Sigmoid colon (tissue), 4 donors: ENCODE results near the gene ZNF543.

ENCODE experiments used
- EP300 ChIP-seq, 4 donors: sonication (generic); formaldehyde crosslinking; IDR thresholded peaks; one replicate each; pipeline ENCODE4 v1.6.1; 2017; ENCODE audit warnings: antibody characterized with exemption in 4 of 4
- POLR2A ChIP-seq, 2 donors: fragments of 450-650 bp; IDR thresholded peaks; one replicate each; pipeline ENCODE4 v1.6.1; 2016; ENCODE audit warnings: antibody characterized with exemption in 2 of 2, mild to moderate bottlenecking in 2 of 2, moderate library complexity in 2 of 2
- POLR2AphosphoS5 ChIP-seq, 4 donors: sonication (generic); formaldehyde crosslinking; IDR thresholded peaks; one replicate each; pipeline ENCODE4 v1.6.1; 2017; ENCODE audit warnings: antibody characterized with exemption in 4 of 4
- TF ChIP-seq, protein P1 (sequence below), 4 experiments: fragments of 450-650 bp in 3 of 4; fragments of 200-600 bp in 1 of 4; IDR thresholded peaks; one replicate each; pipeline ENCODE4 v1.5.1; 2016 to 2019; ENCODE audit warnings: antibody characterized with exemption in 4 of 4, mild to moderate bottlenecking in 3 of 4, moderate library complexity in 2 of 4

DNA sequence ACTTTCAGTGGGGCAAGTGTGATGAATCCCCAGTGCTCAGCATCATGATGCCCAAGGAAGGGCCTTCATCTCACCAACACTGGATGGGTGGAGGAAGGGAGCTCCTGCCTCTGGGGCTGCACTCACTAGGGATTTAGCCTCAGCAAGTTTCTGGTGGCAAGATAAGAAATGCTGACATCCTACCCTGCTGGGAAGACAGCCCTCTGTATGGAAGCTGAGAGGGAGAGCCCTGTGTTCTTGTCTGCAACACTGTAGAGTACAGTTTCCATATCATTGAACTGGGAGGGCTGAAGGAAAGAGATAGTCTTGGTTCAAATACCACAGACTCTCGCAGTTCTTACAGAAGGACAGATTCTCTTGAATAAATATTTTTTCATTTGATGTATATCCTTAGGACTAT, 47.3 kb upstream of the ZNF543 start:
- no peak for TF ChIP-seq POLR2A (IDR thresholded peaks at IDR 0.05)
- TF ChIP-seq, protein P1, sequence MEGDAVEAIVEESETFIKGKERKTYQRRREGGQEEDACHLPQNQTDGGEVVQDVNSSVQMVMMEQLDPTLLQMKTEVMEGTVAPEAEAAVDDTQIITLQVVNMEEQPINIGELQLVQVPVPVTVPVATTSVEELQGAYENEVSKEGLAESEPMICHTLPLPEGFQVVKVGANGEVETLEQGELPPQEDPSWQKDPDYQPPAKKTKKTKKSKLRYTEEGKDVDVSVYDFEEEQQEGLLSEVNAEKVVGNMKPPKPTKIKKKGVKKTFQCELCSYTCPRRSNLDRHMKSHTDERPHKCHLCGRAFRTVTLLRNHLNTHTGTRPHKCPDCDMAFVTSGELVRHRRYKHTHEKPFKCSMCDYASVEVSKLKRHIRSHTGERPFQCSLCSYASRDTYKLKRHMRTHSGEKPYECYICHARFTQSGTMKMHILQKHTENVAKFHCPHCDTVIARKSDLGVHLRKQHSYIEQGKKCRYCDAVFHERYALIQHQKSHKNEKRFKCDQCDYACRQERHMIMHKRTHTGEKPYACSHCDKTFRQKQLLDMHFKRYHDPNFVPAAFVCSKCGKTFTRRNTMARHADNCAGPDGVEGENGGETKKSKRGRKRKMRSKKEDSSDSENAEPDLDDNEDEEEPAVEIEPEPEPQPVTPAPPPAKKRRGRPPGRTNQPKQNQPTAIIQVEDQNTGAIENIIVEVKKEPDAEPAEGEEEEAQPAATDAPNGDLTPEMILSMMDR (IDR thresholded peaks at IDR 0.05) = no peak
- no peak for TF ChIP-seq POLR2AphosphoS5 (IDR thresholded peaks at IDR 0.05)
- TF ChIP-seq EP300 (IDR thresholded peaks at IDR 0.05) = no peak
